ENCODE results near the gene CDCA7L.

GRCh38 chr7:21903020-21903786 lies 42.5 kb downstream of the CDCA7L start:
- TF ChIP-seq USF2 (IDR thresholded peaks at IDR 0.05; ENCODE audit: borderline replicate concordance, low read depth, low read length) (no peak), CTCF (IDR thresholded peaks at IDR 0.05) (no peak), RFX5 (IDR thresholded peaks at IDR 0.05; ENCODE audit: low read length) (no peak), TAF1 (IDR thresholded peaks at IDR 0.05; ENCODE audit: borderline replicate concordance, low read depth, low read length) (no peak), RAD21 (IDR thresholded peaks at IDR 0.05; ENCODE audit: low read length) (no peak), POLR2AphosphoS5 (IDR thresholded peaks at IDR 0.05; ENCODE audit: low read depth, low read length) (no peak)
